NCI-H345 treated with DMSO at 0.1 percent for 48 hours (cell line): ENCODE results near the gene SPTBN5.

Experiments used
- DNase-seq: peaks from one replicate; lab custom pipeline; 2025; ENCODE audit not compliant: unreplicated experiment; lab: John Stamatoyannopoulos, UW

Gene SPTBN5

DNA sequence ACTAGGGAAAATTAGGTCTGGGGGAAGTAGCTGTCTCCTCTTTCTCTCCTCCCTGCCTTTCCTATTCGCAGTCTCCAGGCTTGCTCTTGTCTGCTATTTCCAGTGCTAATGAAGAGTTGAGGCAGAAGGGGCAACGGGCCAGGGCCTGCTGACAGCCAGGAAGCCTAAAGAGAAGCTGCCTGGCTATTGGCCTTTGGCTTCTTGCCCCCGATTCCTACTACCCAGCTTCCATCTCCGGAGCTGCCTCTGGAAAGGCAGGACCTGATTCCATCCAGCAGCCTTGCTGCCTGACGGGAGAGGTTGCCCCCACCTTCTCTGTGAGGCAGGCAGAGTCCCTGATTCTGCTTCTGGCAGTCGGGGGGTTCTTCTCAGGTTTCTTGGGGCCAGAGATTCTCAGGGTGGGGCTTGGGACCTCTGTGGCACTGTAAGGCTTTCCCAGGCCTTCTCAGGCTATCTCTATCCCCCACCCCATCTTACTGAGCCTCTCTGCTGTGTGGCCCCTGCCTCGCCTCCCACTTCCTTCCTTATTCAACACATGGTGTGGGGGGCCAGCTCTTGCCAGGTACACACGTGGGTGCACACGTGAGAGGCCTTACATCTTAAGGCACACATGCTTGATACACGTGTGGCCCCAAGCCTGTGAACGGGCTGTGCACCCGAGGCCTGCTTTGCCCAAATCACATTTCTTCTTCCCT, 84.2 kb downstream of the SPTBN5 start:
- no peak for DNase-seq

GRCh38 chr15:41809121-41809520, 84.7 kb downstream of the SPTBN5 start:
- no peak for DNase-seq

DNA sequence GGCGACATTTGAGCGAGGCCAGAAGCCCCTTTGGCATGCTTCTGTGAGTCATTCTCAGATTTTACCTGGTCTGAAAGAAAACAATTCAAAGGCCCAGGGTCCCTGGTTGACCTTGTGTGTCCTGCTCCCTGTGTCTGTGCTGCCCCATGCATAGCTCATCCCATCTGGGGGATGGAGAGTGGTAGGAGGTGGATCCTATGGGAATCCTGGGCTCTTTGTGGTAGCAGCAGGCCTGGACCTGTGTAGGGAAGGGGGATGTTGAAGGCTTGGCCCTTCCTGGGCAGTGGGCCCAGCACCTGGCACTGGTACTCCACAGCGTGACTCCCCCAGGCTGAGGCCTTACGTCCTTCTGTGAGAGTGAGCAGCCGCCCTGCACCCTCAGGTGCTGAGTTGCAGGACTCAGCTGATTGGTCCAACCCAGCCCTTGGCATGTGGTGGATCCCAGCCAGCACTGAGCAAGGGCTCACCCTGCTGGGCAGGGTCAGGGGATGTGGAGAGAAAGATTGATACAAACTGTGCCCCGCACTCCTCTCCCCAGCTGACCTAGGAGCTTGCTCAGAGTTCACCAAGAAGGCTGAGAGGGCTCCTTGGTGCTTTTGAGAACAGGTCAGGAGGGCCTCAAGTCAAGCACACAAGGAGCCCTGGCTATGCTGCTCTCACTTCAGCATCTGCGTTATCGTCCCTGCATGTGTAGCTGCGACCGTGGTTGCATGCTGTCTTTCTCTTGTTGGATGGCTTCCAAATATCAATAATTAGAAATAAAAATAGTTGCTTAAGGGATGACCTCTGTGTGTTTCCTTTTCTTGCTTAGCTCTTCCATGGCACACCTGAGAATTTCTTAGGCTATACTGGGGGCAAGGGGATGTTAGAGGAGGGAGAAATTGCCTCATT, 87.3 kb downstream of the SPTBN5 start:
- DNase-seq: no peak

- DNase-seq: no peak
These were observed 88.1 kb downstream of the SPTBN5 start for GRCh38 chr15:41805711-41806110.

DNA sequence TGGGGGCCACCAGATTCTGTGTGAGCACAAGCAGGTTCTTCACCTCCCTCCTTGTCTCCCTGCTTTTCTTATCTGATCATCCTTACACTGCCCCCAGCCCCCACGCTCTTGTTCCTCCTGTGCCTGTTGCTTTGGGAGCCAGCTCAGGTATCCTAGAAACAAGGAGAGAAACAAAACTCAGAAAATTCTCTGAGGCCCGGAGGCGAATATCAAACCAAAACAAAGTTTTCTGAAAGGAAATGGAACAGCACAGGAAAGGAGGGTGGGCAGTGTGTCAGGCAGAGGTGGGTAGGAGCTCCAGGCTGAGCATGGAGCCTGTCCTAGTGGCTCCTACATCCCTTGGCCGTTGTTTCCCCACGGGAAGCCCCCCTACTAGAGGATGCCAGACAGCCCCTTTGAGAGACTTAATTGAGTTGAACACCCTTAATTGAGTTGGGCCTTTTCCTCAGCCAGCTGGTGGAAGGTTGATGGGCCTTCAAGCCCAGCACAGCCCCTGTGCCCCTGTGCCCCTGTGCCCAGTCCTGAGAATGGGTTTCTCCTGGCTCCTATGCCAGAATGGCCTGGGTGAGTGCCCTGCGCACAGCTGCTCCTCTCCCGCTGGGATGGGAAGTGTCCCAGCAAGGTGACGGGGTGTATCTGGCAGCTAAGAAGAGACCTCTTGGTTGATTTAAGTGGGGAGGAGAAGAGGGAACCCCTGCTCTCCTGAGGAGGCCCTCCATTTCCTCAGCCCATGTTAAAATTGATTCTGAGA, 88.8 kb downstream of the SPTBN5 start:
- no peak for DNase-seq

GRCh38 chr15:41804361-41804760, 89.5 kb downstream of the SPTBN5 start:
- no peak for DNase-seq

- no peak for DNase-seq
These were observed 91.9 kb downstream of the SPTBN5 start for GRCh38 chr15:41801850-41802455.

DNA sequence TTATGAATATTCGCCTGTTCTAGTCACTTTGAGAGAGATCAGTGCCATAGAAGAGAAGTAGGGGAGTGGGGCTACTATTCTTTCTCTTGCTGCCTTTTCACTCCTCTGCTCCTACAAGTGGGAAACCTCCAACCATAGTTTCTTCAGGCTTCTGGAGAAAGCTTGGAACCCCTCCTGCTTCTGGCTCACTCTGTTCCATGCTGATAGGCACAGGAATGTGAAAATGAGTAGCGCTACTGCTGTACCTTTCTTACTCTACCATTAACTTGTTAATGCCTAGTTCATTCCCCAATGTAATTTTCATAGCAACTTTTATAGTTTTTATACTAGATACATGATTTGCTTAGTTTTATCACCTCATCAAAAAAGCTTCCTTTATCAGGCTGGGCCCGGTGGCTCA, 92.7 kb downstream of the SPTBN5 start:
- no peak for DNase-seq

GRCh38 chr15:41799488-41799805, 94.4 kb downstream of the SPTBN5 start:
- DNase-seq: no peak

- DNase-seq: no peak
These were observed 95.0 kb downstream of the SPTBN5 start for GRCh38 chr15:41798607-41799487.
